ENCODE data around the gene TMBIM6. TPM values are rescaled to one million over a fixed set of nuclear protein-coding genes. Genes with fewer than 3 reads are reported as not detected.
A peak's percentile ranks its signal among the peaks of the same experiment; 100 is the strongest.
"Not testable (repeated sequence)": the region's sequence is repeated elsewhere in the genome, so short reads cannot be mapped to it uniquely, and the experiment has no call there.

The TMBIM6 gene
- total RNA-seq, 2 donors from 2014 or later = 232 to 244 TPM

DNA sequence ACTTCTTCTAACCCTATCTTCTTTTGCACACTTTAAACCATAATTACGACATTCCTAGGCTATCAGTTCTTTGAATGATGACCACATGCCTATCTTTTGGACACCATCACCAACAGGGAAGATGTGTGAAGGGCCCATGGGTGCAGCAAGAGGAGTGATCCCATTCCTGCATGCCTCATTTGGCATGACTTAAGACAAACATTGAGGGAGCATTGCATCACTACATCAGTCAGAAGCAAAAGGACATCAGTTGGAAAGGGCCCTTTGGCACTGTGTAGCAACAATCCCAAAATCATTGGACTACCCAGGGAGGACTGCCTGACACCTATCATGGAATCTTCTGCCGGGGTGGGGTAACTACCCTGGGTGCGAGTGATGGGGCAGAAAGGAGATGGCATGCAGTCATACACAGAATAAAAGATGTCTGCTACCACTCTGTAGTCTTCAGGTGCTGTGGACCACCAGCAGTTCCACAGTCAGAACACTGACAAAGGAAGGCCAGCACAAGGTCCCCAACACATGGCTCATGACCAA is 10.7 kb upstream of the TMBIM6 start:
- H3K27ac ChIP-seq = no peak overlapping the region
- no peaks in the 10 kb centered on the region for H3K4me1 ChIP-seq (ENCODE audit: control insufficient read depth in 1 of 2, low read depth in 2 of 2)
- H3K27me3 ChIP-seq (replicated peaks; ENCODE audit: insufficient read depth) = no peaks in the 10 kb centered on the region
- ATAC-seq (ENCODE audit: insufficient number of reproducible peaks, low FRiP score, low read depth) (no peak), DNase-seq (ENCODE audit: low spot score) (no peak)
- TF ChIP-seq, protein P1, sequence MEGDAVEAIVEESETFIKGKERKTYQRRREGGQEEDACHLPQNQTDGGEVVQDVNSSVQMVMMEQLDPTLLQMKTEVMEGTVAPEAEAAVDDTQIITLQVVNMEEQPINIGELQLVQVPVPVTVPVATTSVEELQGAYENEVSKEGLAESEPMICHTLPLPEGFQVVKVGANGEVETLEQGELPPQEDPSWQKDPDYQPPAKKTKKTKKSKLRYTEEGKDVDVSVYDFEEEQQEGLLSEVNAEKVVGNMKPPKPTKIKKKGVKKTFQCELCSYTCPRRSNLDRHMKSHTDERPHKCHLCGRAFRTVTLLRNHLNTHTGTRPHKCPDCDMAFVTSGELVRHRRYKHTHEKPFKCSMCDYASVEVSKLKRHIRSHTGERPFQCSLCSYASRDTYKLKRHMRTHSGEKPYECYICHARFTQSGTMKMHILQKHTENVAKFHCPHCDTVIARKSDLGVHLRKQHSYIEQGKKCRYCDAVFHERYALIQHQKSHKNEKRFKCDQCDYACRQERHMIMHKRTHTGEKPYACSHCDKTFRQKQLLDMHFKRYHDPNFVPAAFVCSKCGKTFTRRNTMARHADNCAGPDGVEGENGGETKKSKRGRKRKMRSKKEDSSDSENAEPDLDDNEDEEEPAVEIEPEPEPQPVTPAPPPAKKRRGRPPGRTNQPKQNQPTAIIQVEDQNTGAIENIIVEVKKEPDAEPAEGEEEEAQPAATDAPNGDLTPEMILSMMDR (IDR thresholded peaks at IDR 0.05) = no peak
- no peaks in the 10 kb centered on the region for H3K9me3 ChIP-seq
- no peaks in the 10 kb centered on the region for H3K36me3 ChIP-seq
- no peak overlapping the region for H3K4me3 ChIP-seq

DNA sequence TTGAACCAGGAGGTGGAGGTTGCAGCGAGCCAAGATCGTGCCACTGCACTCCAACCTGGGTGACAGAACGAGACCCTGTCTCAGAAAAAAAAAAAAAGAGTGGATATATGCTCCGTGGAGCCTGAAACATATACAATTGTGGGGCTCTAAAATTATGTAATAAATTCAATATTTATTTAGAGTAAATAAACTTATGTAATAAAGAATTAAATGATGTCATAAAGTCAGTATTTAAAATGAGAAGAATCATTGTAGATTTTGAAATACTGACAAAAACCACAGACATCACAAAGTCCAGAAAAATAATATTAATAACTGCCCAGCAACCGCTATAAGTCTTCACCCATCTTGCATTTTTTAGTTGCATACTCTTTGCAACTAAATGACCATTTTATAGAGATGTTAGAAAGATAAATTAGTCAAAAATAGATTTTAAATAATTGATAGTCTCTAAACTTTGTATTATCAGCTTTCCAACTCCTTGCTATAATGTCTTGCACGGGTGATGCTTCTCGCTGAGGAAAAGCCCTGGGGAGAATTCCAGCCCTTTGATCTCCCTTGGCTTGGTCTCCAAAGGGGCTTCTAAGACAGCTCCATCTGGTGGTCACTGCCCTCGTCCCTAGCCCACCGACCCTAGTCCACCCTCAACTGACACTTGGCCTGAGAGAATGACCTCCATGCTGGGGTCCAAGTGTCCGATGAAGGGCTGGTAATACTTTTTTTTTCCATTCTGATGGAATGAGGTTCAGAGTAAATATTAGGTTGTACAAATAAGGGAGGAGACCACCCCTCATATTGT is 7.9 kb upstream of the TMBIM6 start:
- no peaks in the 10 kb centered on the region for H3K9me3 ChIP-seq
- H3K4me1 ChIP-seq (ENCODE audit: control insufficient read depth in 1 of 2, low read depth in 2 of 2) = no peaks in the 10 kb centered on the region
- DNase-seq (ENCODE audit: low spot score) (no peak), ATAC-seq (ENCODE audit: insufficient number of reproducible peaks, low FRiP score, low read depth) (no peak)
- H3K4me3 ChIP-seq = no peak overlapping the region
- TF ChIP-seq, protein P1 (IDR thresholded peaks at IDR 0.05) = no peak
- H3K27me3 ChIP-seq (replicated peaks; ENCODE audit: insufficient read depth) = no peaks in the 10 kb centered on the region
- H3K36me3 ChIP-seq = no peaks in the 10 kb centered on the region
- H3K27ac ChIP-seq = no peak overlapping the region

DNA sequence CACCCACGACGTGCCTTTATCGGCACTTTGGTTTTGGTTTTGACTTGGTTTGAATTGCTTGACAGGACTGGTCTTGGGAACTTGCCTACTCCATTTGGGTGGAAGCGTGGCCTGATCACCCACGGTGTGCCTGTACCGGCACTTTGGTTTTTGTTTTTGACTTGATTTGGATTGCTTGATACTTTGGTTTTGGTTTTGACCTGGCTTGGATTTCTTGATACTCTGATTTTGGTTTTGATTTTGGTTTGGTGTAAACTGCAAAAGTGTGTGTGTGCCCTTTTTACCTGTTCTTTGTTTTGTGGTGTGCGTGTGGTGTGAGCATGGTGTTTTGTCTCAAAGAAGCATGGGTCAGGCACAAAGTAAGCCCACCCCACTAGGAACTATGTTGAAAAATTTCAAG is 6.5 kb upstream of the TMBIM6 start:
- not testable (repeated sequence) for H3K36me3 ChIP-seq; ATAC-seq (ENCODE audit: insufficient number of reproducible peaks, low FRiP score, low read depth); H3K27ac ChIP-seq; H3K9me3 ChIP-seq; H3K27me3 ChIP-seq (replicated peaks; ENCODE audit: insufficient read depth); H3K4me3 ChIP-seq; H3K4me1 ChIP-seq (ENCODE audit: control insufficient read depth in 1 of 2, low read depth in 2 of 2); DNase-seq (ENCODE audit: low spot score)

DNA sequence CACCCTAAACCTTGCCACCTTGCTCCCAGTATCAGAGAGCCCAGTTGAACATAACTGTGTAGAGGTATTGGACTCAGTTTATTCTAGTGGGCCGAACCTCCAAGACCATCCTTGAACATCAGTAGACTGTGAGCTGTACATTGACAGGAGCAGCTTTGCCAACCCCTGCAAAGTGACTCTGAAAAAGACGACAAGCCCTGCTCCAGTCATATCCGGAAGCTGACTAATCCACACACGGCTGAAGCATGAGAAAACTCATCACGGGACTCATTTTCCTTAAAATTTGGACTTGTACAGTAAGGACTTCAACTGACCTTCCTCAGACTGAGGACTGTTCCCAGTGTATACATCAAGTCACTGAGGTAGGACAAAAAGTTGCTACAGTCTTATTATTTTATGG is 2.6 kb upstream of the TMBIM6 start:
- not testable (repeated sequence) for DNase-seq (ENCODE audit: low spot score); H3K27ac ChIP-seq; H3K36me3 ChIP-seq; H3K4me3 ChIP-seq; ATAC-seq (ENCODE audit: insufficient number of reproducible peaks, low FRiP score, low read depth); H3K9me3 ChIP-seq; H3K27me3 ChIP-seq (replicated peaks; ENCODE audit: insufficient read depth)
- peaks cover 14% of the 10 kb centered on the region in 2 donors for H3K4me1 ChIP-seq (ENCODE audit: control insufficient read depth in 1 of 2, low read depth in 2 of 2)

DNA sequence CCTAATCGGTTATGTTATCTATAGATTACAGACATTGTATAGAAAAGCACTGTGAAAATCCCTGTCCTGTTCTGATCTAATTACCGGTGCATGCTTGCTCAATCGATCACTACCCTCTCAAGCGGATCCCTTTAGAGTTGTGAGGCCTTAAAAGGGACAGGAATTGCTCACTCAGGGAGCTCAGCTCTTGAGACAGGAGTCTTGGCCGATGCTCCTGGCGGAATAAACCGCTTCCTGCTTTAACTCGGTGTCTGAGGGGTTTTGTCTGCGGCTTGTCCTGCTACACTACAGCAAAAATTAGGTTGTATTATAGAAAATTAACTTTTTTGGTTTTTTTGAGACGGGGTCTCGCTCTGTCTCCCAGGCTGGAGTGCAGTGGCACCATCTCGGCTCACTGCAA is 1.1 kb upstream of the TMBIM6 start:
- DNase-seq (ENCODE audit: low spot score); H3K27me3 ChIP-seq (replicated peaks; ENCODE audit: insufficient read depth); H3K9me3 ChIP-seq; H3K27ac ChIP-seq; ATAC-seq (ENCODE audit: insufficient number of reproducible peaks, low FRiP score, low read depth); H3K36me3 ChIP-seq; H3K4me3 ChIP-seq: not testable (repeated sequence)
- H3K4me1 ChIP-seq (ENCODE audit: control insufficient read depth in 1 of 2, low read depth in 2 of 2) = peaks cover 25 to 30% of the 10 kb centered on the region in 2 donors

DNA sequence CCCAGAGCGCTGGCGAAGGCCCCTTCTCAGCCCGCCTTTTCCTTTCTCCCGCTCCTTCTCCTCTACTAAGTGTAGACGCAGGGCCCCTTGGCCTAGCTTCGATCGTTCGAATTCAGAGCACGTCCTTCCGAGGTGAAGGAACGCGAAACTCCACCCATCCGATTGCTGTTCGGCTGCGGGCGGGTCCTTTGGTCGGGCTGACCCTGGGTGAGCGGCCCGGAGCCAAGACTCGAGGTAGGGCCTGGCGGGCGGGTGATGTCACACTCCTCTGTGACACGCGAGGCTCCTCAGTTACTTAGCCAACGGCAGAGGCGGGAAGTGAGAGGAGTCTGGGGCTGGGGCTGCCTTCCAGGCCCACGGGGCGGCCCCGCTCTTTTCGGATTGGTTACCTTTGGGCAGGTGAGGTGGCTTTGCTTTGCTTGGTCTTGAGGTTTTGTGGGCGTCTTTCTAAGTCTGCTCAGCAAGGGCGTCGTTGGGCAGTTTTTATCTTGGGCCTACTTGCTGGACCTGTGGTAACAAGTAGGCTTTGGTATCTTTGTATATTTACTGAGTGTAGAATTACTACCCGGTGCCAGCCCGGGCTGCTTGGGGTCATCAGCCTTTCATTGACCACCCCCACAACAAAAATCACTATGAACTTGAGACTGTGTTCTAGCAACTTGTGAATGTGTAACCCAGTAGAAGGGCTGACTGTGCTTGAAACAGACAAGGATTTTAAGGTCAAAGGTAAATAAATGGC is 694 bp downstream of the TMBIM6 start:
- Histone ChIP-seq H3K27ac (peak overlapping the region; percentile 89 to 97), H3K36me3 (no peaks in the 10 kb centered on the region), H3K4me3 (peak overlapping the region; percentile 80), H3K9me3 (no peaks in the 10 kb centered on the region), H3K4me1 (ENCODE audit: control insufficient read depth in 1 of 2, low read depth in 2 of 2) (peaks cover 25 to 47% of the 10 kb centered on the region in 2 donors), H3K27me3 (replicated peaks; ENCODE audit: insufficient read depth) (no peaks in the 10 kb centered on the region)
- peak; percentile 83 for DNase-seq (ENCODE audit: low spot score)
- ATAC-seq (ENCODE audit: insufficient number of reproducible peaks, low FRiP score, low read depth) = peak; percentile 51
- TF ChIP-seq, protein P1 (IDR thresholded peaks at IDR 0.05) = no peak

Measured in thoracic aorta (tissue), 2 donors.